Liver (tissue), 9 donors: ENCODE results near the gene MYO18B. TPM values are rescaled to one million over a fixed set of nuclear protein-coding genes. Genes with fewer than 3 reads are reported as not detected.

Experiments used
- DNase-seq: peaks from one replicate; pipeline ENCODE4 v3.0.0-alpha.2; 2017; ENCODE audit warnings: low spot score
- H3K27ac ChIP-seq, 2 donors: one replicate each; pipeline ENCODE4 v1.7.0; 2013; ENCODE audit warnings: inconsistent platforms in 2 of 2, low read length in 2 of 2, control low read depth in 1 of 2, low read depth in 1 of 2, mild to moderate bottlenecking in 1 of 2
- H3K27me3 ChIP-seq, 4 donors: one replicate each; pipeline versions ENCODE4 v1.6.1 to v1.7.0; 2013; ENCODE audit warnings: low read length in 3 of 4, inconsistent platforms in 1 of 4, mild to moderate bottlenecking in 1 of 4, moderate library complexity in 1 of 4; ENCODE audit not compliant: control insufficient read depth in 4 of 4, insufficient read depth in 4 of 4
- H3K36me3 ChIP-seq, 4 donors: one replicate each; pipeline versions ENCODE4 v1.6.1 to v1.7.0; 2013; ENCODE audit warnings: low read length in 3 of 4, mild to moderate bottlenecking in 3 of 4, low read depth in 1 of 4, moderate library complexity in 1 of 4; ENCODE audit not compliant: control insufficient read depth in 4 of 4, insufficient read depth in 3 of 4
- H3K4me1 ChIP-seq, 4 donors: one replicate each; pipeline versions ENCODE4 v1.6.1 to v1.7.0; 2013; ENCODE audit warnings: low read length in 3 of 4, mild to moderate bottlenecking in 3 of 4, moderate library complexity in 1 of 4; ENCODE audit not compliant: control insufficient read depth in 4 of 4, insufficient read depth in 4 of 4
- H3K4me3 ChIP-seq, 3 donors: one replicate each; pipeline versions ENCODE4 v1.6.1 to v1.7.0; 2013; ENCODE audit warnings: low read length in 3 of 3, control low read depth in 1 of 3, low read depth in 1 of 3, mild to moderate bottlenecking in 1 of 3
- H3K9ac ChIP-seq, 2 donors: one replicate each; pipeline ENCODE4 v1.7.0; 2013; ENCODE audit warnings: low read length in 2 of 2, mild to moderate bottlenecking in 2 of 2, moderate library complexity in 2 of 2, control low read depth in 1 of 2, low read depth in 1 of 2
- H3K9me3 ChIP-seq, 4 donors: one replicate each; pipeline versions ENCODE4 v1.6.1 to v1.7.0; 2013; ENCODE audit warnings: low read length in 3 of 4; ENCODE audit not compliant: control insufficient read depth in 4 of 4
- EGR1 ChIP-seq, 2 donors: IDR thresholded peaks; 2 replicates each; pipeline ENCODE4 v1.6.1; 2016 to 2018; ENCODE audit warnings: antibody characterized with exemption in 2 of 2, low read depth in 2 of 2
- FOXA1 ChIP-seq: IDR thresholded peaks from 2 replicates; pipeline ENCODE4 v1.6.1; 2016; ENCODE audit warnings: antibody characterized with exemption
- FOXA2 ChIP-seq: IDR thresholded peaks from 2 replicates; pipeline ENCODE4 v1.6.1; 2016; ENCODE audit warnings: antibody characterized with exemption
- GABPA ChIP-seq, 2 donors: IDR thresholded peaks in 1 of 2; conservative IDR thresholded peaks in 1 of 2; 2 replicates each; pipeline ENCODE4 v1.6.1; 2016; ENCODE audit warnings: antibody characterized with exemption in 2 of 2, mild to moderate bottlenecking in 1 of 2, moderate library complexity in 1 of 2
- HNF4A ChIP-seq, 2 donors: conservative IDR thresholded peaks; 2 replicates each; pipeline ENCODE4 v1.6.1; 2016; ENCODE audit warnings: antibody characterized with exemption in 2 of 2, mild to moderate bottlenecking in 2 of 2
- HNF4G ChIP-seq: IDR thresholded peaks from 2 replicates; pipeline ENCODE4 v1.6.1; 2016; ENCODE audit warnings: antibody characterized with exemption
- JUND ChIP-seq, 2 donors: IDR thresholded peaks; 2 replicates each; pipeline ENCODE4 v1.6.1; 2016; ENCODE audit warnings: antibody characterized with exemption in 2 of 2
- NR2F2 ChIP-seq: IDR thresholded peaks from 2 replicates; pipeline ENCODE4 v1.6.1; 2016; ENCODE audit warnings: antibody characterized with exemption
- RAD21 ChIP-seq, 2 donors: IDR thresholded peaks; 2 replicates each; pipeline ENCODE4 v1.6.1; 2016; ENCODE audit warnings: antibody characterized with exemption in 2 of 2, mild to moderate bottlenecking in 2 of 2
- RXRA ChIP-seq, 2 donors: IDR thresholded peaks; 2 replicates each; pipeline ENCODE4 v1.6.1; 2017 to 2018; ENCODE audit warnings: antibody characterized with exemption in 2 of 2, mild to moderate bottlenecking in 1 of 2
- SP1 ChIP-seq: IDR thresholded peaks from 2 replicates; pipeline ENCODE4 v1.6.1; 2018; ENCODE audit warnings: antibody characterized with exemption, mild to moderate bottlenecking
- TAF1 ChIP-seq: conservative IDR thresholded peaks from 2 replicates; pipeline ENCODE4 v1.6.1; 2016; ENCODE audit warnings: antibody characterized with exemption, mild to moderate bottlenecking
- YY1 ChIP-seq: IDR thresholded peaks from 2 replicates; pipeline ENCODE4 v1.6.1; 2016; ENCODE audit warnings: antibody characterized with exemption, mild to moderate bottlenecking
- WGBS: extraction: QIAGEN DNeasy Blood & Tissue Kit; methylation state at CpG from one replicate; pipeline ENCODE4 v1.1.7; 2013; 5-methylcytosine and 5-hydroxymethylcytosine counted together
- polyA plus RNA-seq, 2 donors: library from polyadenylated mRNA; stranded (reverse) in 1 of 2; unstranded in 1 of 2; fragments of 200-250 nt in 1 of 2; fragments of >200 nt in 1 of 2; fragmentation: Nextera tagmentation in 1 of 2; extraction: Ambion mirVana in 1 of 2; gene quantifications; one replicate each; pipeline versions ENCODE4 v1.2.1 to v1.2.3, GENCODE V29; 2013 to 2015
- total RNA-seq, 2 donors: library from RNA; depleted of rRNA; stranded (reverse); fragments of >200 nt; gene quantifications; one replicate each; pipeline ENCODE4 v1.2.3, GENCODE V29; 2014
- TF ChIP-seq, protein P1 (sequence below): IDR thresholded peaks from 2 replicates; pipeline ENCODE4 v1.6.1; 2016; ENCODE audit warnings: antibody characterized with exemption
- TF ChIP-seq, protein P2 (sequence below): IDR thresholded peaks from 2 replicates; pipeline ENCODE4 v1.6.1; 2016; ENCODE audit warnings: antibody characterized with exemption
- TF ChIP-seq, protein P3 (sequence below): fragments of 150-350 bp; IDR thresholded peaks from 2 replicates; pipeline ENCODE4 v1.5.1; 2017; ENCODE audit warnings: improper control_type of control experiment, low read depth, low read length; ENCODE audit not compliant: missing input control
- TF ChIP-seq, protein P4 (sequence below): IDR thresholded peaks from 2 replicates; pipeline ENCODE4 v1.6.1; 2016; ENCODE audit warnings: antibody characterized with exemption, mild to moderate bottlenecking
- TF ChIP-seq, protein P5 (sequence below): IDR thresholded peaks from 2 replicates; pipeline ENCODE4 v1.6.1; 2016; ENCODE audit warnings: antibody characterized with exemption
- donor health status: healthy.
- donor health status: healthy.
- donor health status: healthy.
- donor health status: healthy.
- donor health status: healthy.

MYO18B gene
- total and polyA plus RNA-seq, 4 donors = under 0.01 to 4.2 (median 0.02) TPM; not detected in 1

DNA sequence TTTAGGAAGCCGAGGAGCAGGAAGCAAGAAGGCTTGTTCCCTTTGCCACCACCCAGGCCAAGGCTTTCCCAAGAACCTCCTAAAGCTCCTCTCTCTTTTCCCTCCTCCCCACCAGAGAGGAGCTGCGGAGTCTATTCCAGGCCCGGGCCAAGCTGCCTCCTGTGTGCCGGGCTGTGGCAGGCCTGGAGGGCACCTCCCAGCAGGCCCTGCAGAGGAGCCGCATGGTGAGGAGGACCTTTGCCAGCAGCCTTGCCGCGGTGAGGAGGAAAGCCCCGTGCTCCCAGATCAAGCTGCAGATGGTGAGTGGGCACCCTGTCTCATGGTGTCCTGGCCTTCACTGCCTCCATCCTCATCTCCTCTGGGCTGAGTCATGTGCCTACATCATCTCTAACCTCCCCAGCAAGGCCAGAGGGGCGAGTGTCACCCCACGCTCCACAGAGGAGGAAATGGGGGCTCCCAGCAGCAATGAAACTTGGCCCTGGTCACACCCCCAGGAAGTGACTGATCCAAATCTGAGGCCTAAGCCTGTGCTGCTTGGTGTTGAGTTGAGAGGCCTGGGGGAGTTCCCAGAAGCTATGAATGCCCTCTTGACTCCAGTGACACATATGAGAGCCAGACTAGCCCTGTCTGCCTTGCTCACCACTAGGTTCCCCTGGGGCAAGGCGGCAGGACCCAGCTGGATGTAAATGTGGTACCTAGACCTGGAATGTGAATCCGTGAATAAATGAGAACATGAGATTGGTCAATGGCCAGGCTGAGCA, 104.2 kb downstream of the MYO18B start:
- no peak for DNase-seq
- H3K27me3 ChIP-seq = peaks cover 0 to 6% (median 2%) of the 10 kb centered on the region in 4 donors
- H3K36me3 ChIP-seq = no peaks in the 10 kb centered on the region
- no peaks in the 10 kb centered on the region for H3K9me3 ChIP-seq
- H3K9ac ChIP-seq = no peak overlapping the region
- WGBS = 71% methylated on average over 12 of the region's 12 CpGs
- no peak for TF ChIP-seq JUND (IDR thresholded peaks at IDR 0.05)
- TF ChIP-seq, protein P1, sequence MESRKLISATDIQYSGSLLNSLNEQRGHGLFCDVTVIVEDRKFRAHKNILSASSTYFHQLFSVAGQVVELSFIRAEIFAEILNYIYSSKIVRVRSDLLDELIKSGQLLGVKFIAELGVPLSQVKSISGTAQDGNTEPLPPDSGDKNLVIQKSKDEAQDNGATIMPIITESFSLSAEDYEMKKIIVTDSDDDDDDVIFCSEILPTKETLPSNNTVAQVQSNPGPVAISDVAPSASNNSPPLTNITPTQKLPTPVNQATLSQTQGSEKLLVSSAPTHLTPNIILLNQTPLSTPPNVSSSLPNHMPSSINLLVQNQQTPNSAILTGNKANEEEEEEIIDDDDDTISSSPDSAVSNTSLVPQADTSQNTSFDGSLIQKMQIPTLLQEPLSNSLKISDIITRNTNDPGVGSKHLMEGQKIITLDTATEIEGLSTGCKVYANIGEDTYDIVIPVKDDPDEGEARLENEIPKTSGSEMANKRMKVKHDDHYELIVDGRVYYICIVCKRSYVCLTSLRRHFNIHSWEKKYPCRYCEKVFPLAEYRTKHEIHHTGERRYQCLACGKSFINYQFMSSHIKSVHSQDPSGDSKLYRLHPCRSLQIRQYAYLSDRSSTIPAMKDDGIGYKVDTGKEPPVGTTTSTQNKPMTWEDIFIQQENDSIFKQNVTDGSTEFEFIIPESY = no peak
- no peak for TF ChIP-seq YY1
- no peak for TF ChIP-seq FOXA2
- TF ChIP-seq, protein P2, sequence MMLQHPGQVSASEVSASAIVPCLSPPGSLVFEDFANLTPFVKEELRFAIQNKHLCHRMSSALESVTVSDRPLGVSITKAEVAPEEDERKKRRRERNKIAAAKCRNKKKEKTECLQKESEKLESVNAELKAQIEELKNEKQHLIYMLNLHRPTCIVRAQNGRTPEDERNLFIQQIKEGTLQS = no peak
- TF ChIP-seq, protein P3, sequence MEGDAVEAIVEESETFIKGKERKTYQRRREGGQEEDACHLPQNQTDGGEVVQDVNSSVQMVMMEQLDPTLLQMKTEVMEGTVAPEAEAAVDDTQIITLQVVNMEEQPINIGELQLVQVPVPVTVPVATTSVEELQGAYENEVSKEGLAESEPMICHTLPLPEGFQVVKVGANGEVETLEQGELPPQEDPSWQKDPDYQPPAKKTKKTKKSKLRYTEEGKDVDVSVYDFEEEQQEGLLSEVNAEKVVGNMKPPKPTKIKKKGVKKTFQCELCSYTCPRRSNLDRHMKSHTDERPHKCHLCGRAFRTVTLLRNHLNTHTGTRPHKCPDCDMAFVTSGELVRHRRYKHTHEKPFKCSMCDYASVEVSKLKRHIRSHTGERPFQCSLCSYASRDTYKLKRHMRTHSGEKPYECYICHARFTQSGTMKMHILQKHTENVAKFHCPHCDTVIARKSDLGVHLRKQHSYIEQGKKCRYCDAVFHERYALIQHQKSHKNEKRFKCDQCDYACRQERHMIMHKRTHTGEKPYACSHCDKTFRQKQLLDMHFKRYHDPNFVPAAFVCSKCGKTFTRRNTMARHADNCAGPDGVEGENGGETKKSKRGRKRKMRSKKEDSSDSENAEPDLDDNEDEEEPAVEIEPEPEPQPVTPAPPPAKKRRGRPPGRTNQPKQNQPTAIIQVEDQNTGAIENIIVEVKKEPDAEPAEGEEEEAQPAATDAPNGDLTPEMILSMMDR = no peak
- TF ChIP-seq NR2F2 = no peak
- TF ChIP-seq FOXA1 = no peak
- no peak for TF ChIP-seq HNF4A (conservative IDR thresholded peaks at IDR 0.05)
- no peak for TF ChIP-seq HNF4G
- TF ChIP-seq TAF1 = no peak
- no peak overlapping the region for H3K27ac ChIP-seq
- no peak overlapping the region for H3K4me3 ChIP-seq
- no peaks in the 10 kb centered on the region for H3K4me1 ChIP-seq

DNA sequence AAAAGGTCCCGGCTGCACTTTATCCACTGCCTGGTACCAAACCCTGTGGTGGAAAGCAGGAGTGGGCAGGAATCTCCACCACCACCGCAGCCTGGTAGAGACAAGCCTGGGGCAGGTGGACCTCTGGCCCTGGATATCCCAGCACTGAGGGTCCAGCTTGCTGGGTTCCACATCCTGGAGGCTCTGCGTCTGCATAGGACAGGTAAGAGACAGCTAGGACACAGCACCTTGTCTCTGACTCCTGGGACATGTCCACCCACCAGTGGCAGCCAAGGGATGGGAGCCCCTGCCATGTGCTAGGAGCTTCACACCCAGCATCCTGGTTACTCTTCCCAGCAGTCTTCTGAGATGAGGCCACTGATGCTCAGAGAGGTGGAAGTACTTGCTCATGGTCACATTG, 105.5 kb downstream of the MYO18B start:
- H3K27me3 ChIP-seq = peaks cover 0 to 10% (median 3%) of the 10 kb centered on the region in 4 donors
- H3K4me1 ChIP-seq = no peaks in the 10 kb centered on the region
- no peak overlapping the region for H3K4me3 ChIP-seq
- no peak overlapping the region for H3K9ac ChIP-seq
- no peaks in the 10 kb centered on the region for H3K36me3 ChIP-seq
- no peak for TF ChIP-seq RXRA (IDR thresholded peaks at IDR 0.05)
- TF ChIP-seq RAD21 (IDR thresholded peaks at IDR 0.05) = no peak
- TF ChIP-seq, protein P2 = no peak
- TF ChIP-seq, protein P1 = no peak
- TF ChIP-seq, protein P4, sequence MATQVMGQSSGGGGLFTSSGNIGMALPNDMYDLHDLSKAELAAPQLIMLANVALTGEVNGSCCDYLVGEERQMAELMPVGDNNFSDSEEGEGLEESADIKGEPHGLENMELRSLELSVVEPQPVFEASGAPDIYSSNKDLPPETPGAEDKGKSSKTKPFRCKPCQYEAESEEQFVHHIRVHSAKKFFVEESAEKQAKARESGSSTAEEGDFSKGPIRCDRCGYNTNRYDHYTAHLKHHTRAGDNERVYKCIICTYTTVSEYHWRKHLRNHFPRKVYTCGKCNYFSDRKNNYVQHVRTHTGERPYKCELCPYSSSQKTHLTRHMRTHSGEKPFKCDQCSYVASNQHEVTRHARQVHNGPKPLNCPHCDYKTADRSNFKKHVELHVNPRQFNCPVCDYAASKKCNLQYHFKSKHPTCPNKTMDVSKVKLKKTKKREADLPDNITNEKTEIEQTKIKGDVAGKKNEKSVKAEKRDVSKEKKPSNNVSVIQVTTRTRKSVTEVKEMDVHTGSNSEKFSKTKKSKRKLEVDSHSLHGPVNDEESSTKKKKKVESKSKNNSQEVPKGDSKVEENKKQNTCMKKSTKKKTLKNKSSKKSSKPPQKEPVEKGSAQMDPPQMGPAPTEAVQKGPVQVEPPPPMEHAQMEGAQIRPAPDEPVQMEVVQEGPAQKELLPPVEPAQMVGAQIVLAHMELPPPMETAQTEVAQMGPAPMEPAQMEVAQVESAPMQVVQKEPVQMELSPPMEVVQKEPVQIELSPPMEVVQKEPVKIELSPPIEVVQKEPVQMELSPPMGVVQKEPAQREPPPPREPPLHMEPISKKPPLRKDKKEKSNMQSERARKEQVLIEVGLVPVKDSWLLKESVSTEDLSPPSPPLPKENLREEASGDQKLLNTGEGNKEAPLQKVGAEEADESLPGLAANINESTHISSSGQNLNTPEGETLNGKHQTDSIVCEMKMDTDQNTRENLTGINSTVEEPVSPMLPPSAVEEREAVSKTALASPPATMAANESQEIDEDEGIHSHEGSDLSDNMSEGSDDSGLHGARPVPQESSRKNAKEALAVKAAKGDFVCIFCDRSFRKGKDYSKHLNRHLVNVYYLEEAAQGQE = no peak
- no peak for TF ChIP-seq GABPA (IDR thresholded peaks at IDR 0.05 in 1 of 2, conservative IDR thresholded peaks at IDR 0.05 in 1 of 2)
- TF ChIP-seq NR2F2 = no peak
- no peak for TF ChIP-seq HNF4G
- TF ChIP-seq, protein P3 = no peak
- TF ChIP-seq EGR1 (IDR thresholded peaks at IDR 0.05; ENCODE audit: low read depth in 2 of 2) = no peak
- no peak for TF ChIP-seq SP1
- TF ChIP-seq FOXA2 = no peak
- TF ChIP-seq, protein P5, sequence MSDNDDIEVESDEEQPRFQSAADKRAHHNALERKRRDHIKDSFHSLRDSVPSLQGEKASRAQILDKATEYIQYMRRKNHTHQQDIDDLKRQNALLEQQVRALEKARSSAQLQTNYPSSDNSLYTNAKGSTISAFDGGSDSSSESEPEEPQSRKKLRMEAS = no peak
- no peak for TF ChIP-seq TAF1
- no peak overlapping the region for H3K27ac ChIP-seq
- DNase-seq = no peak
- H3K9me3 ChIP-seq = no peaks in the 10 kb centered on the region
- 89% methylated on average over 3 of the region's 3 CpGs for WGBS
